ENCODE results near the gene UBE2R2. TPM values are rescaled to one million over a fixed set of nuclear protein-coding genes. Genes with fewer than 3 reads are reported as not detected.
"Not testable (repeated sequence)": the region's sequence is repeated elsewhere in the genome, so short reads cannot be mapped to it uniquely, and the experiment has no call there.

UBE2R2 gene
- total and polyA plus RNA-seq, 2 donors (not counting 3 experiments of a cell fraction or from before 2014, with no cell fraction given): 23.9 to 54.3 TPM

DNA sequence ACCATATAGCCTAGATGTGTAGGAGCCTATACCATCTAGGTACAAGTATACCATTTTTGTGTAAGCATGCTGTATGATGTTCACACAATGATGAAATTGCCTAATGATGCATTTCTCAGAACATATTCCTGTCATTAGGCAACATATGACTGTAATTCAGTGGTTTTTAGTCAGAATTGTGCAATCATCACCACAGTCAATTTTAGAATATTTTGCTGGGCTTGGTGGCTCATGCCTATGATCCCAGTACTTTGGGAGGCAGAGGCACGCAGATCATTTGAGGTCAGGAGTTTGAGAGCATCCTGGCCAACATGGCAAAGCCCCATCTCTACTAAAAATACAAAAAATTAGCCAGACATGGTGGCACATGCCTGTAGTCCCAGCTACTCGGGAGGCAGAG lies 19.3 kb downstream of the UBE2R2 start:
- H3K79me2 ChIP-seq (ENCODE audit: control insufficient read depth, insufficient read depth, low read length): peaks cover 96% of the 10 kb centered on the region
- CTCF ChIA-PET: interaction anchor here (0.9 kb wide), 1 partner anchor 22 kb away, joined by 3 read pairs; no protein-coding TSS in a partner anchor
- BruUV-seq (replicated peaks); POLR2A ChIA-PET; dilution Hi-C loops (cut with MboI; ENCODE audit: extremely low pct_ligation_motif_present, low sequenced_read_pairs); FAIRE-seq; DNase-seq (ENCODE audit: low read depth, low spot score); H3K4me2 ChIP-seq (ENCODE audit: insufficient read depth, low read length); H4K20me1 ChIP-seq (replicated peaks; ENCODE audit: control insufficient read depth, extremely low read depth, insufficient read depth, low read length); H3K4me1 ChIP-seq (ENCODE audit: control insufficient read depth, extremely low read depth, insufficient read depth, low read length); H3K9me3 ChIP-seq (replicated peaks; ENCODE audit: control insufficient read depth, insufficient read depth, low read length); H3K36me3 ChIP-seq (ENCODE audit: control insufficient read depth in 2 of 2, extremely low read depth in 1 of 2, insufficient read depth in 2 of 2, low read length in 2 of 2); H3K4me3 ChIP-seq (replicated peaks in 1 of 3; ENCODE audit: insufficient read depth in 1 of 3, low read depth in 1 of 3, low read length in 3 of 3); H3K27ac ChIP-seq (ENCODE audit: insufficient read depth, low read depth, low read length); intact Hi-C loops (cut with micrococcal nuclease); H3K27me3 ChIP-seq (ENCODE audit: control insufficient read depth in 2 of 2, insufficient read depth in 2 of 2, low read length in 2 of 2); H2AFZ ChIP-seq (ENCODE audit: low read depth, low read length); H3K9ac ChIP-seq (replicated peaks; ENCODE audit: extremely low read depth, insufficient read depth, low read length); H3K9me1 ChIP-seq (replicated peaks; ENCODE audit: control insufficient read depth, extremely low read depth, insufficient read depth, low read length): not testable (repeated sequence)

DNA sequence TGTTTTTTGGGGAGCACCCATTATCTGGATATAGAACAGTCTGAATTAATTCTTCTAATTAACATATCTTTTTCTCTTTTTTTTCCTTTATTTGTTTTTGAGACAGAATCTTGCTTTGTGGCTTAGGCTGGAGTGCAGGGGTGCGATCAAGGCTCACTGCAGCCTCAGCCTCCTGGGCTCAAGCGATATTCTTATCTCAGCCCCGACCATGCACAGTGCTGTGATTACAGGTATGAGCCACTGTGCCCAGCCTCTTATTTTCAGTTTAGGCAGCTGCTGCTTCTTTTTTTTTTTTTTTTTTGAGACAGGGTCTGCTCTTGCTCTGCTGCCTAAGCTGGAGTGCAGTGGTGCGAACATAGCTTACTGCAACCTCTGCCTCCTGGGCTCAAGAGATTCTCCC lies 20.2 kb downstream of the UBE2R2 start:
- Histone ChIP-seq H4K20me1 (replicated peaks; ENCODE audit: control insufficient read depth, extremely low read depth, insufficient read depth, low read length) (peaks cover 5% of the 10 kb centered on the region), H3K36me3 (ENCODE audit: control insufficient read depth in 2 of 2, extremely low read depth in 1 of 2, insufficient read depth in 2 of 2, low read length in 2 of 2) (no peaks in the 10 kb centered on the region), H3K27ac (ENCODE audit: insufficient read depth, low read depth, low read length) (no peak overlapping the region), H2AFZ (ENCODE audit: low read depth, low read length) (no peak overlapping the region), H3K9me1 (replicated peaks; ENCODE audit: control insufficient read depth, extremely low read depth, insufficient read depth, low read length) (no peaks in the 10 kb centered on the region), H3K9me3 (replicated peaks; ENCODE audit: control insufficient read depth, insufficient read depth, low read length) (no peaks in the 10 kb centered on the region), H3K9ac (replicated peaks; ENCODE audit: extremely low read depth, insufficient read depth, low read length) (no peak overlapping the region), H3K4me2 (ENCODE audit: insufficient read depth, low read length) (no peak overlapping the region), H3K79me2 (ENCODE audit: control insufficient read depth, insufficient read depth, low read length) (peaks cover 99% of the 10 kb centered on the region), H3K4me3 (replicated peaks in 1 of 3; ENCODE audit: insufficient read depth in 1 of 3, low read depth in 1 of 3, low read length in 3 of 3) (no peak overlapping the region), H3K4me1 (ENCODE audit: control insufficient read depth, extremely low read depth, insufficient read depth, low read length) (peaks cover 3% of the 10 kb centered on the region), H3K27me3 (ENCODE audit: control insufficient read depth in 2 of 2, insufficient read depth in 2 of 2, low read length in 2 of 2) (no peaks in the 10 kb centered on the region)
- POLR2A ChIA-PET: no interaction called here
- intact Hi-C loops (cut with micrococcal nuclease) (no loop called here), dilution Hi-C loops (cut with MboI; ENCODE audit: extremely low pct_ligation_motif_present, low sequenced_read_pairs) (no loop called here)
- CTCF ChIA-PET: interaction anchor here (1.7 to 2.0 kb wide), 2 partner anchors 23 to 99 kb away, joined by 5 to 8 read pairs; no protein-coding TSS in a partner anchor
- DNase-seq (ENCODE audit: low read depth, low spot score) (no peak), FAIRE-seq (no peak)
- no TSS peak for BruUV-seq (replicated peaks)
- TF ChIP-seq POLR2A (IDR thresholded peaks at IDR 0.05; ENCODE audit: low read depth, low read length) (no peak), CTCF (IDR thresholded peaks at IDR 0.05; ENCODE audit: extremely low read depth in 1 of 2, insufficient read depth in 1 of 2, low read depth in 1 of 2, low read length in 2 of 2) (no peak), FOS (IDR thresholded peaks at IDR 0.05; ENCODE audit: borderline replicate concordance, insufficient read depth, low read length) (no peak)
